ENCODE measurements around the gene CNTFR. TPM values are rescaled to one million over a fixed set of nuclear protein-coding genes. Genes with fewer than 3 reads are reported as not detected.

CNTFR gene
- total RNA-seq, 2 donors from 2014 or later = 21.3 to 45.3 TPM

DNA sequence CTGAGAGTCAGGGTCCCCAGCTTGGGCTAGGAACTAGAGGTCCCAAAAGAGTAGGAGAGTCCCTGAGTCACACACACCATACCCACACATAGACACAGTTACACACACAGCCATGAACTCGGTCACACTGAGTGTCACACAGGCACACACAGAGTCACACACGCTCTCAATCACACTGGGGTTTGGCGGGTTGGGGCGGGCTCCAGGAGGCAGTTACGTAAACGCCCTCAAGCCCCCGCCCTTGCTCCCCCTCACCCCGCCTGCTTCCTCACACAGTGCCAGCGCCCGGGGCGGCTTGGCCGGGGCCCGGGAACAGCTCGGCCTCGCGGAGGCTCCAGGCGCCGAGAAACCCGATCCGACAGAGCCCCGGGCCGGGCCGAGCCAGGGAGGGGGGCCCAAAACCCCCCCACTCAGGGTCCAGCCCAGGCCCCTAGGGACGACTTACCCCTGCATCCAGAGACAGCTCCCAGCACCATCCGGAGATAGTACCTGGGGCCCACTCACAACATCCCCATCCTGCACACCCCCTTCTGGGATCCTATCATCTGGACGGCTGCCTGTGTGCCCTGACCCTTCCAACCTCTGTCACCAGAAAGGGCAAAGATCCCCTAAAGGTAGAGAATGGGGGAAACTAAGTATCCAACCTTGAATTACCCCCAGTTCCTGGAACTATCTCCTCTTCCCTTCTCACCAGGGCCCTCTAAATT lies 3.5 kb upstream of the CNTFR start:
- ATAC-seq = peak; percentile 61 to 66
- peak; percentile 82 for DNase-seq
- intact Hi-C loops (cut with DNase I) = loop anchor here (5.0 kb wide), 2 partner anchors 91 to 191 kb away; no protein-coding TSS in a partner anchor

DNA sequence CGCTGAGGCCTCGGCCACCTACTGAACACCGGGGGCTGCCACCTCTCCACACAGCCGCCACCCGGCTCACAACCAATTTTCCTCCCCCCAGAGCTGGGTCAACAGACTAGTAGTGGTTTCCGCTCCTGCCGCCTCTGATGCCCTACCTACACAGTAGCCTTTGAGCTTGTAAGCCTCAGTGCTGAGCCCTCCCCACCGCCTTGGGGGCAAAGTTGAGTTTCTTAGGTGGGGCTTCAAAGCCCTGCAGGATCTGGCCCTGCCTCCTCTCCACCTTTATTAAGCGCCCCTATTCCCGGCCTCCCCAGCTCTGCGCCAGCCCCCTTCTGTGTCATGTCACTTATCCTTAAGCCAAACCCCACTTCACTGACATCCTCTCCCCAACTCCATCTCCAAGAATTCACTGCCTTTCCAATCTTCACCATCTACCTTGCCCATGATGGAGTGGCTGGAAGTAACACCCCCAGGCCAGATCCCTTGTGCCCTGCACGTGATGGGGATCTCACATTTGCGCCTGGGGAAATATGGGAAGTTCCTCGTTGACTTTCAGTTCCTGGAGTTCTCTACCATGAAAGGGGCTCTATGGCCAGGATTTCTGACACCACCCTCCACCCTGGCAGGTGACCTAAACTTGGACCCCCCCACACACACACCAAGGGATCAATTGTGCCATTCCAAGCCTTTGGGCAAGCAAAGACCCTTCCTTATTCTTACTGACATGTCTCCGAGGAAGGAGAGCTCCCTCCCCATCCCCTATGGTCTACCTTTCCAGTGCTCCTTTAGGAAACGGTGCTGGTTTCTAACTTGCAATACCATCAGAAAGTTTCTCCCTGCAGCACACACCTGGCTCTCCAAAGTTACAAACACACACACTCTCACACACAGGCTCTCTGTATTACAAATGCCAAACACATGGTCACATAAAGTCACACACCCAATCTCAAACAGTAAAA lies 2.7 kb upstream of the CNTFR start:
- DNase-seq (no peak), ATAC-seq (no peak)
- intact Hi-C loops (cut with DNase I) = loop anchor here (1.0 to 5.0 kb wide), 4 partner anchors 39 to 190 kb away; no protein-coding TSS in a partner anchor

- DNase-seq = peak; percentile 90
- intact Hi-C loops (cut with DNase I) = loop anchor here (1.0 to 5.0 kb wide), 4 partner anchors 39 to 189 kb away; no protein-coding TSS in a partner anchor
- ATAC-seq = peak; percentile 67 to 88
These were observed 1.9 kb upstream of the CNTFR start for GRCh38 chr9:34591248-34591916.

- intact Hi-C loops (cut with DNase I) = loop anchor here (1.0 to 5.0 kb wide), 4 partner anchors 38 to 188 kb away; no protein-coding TSS in a partner anchor
- ATAC-seq (peak; percentile 8 to 45), DNase-seq (no peak)
These were observed 1.1 kb upstream of the CNTFR start for GRCh38 chr9:34590381-34591247.

- no peak for DNase-seq
- intact Hi-C loops (cut with DNase I) = no loop called here
- peak in 1 of 2 donors; percentile 1 for ATAC-seq
These were observed 571 bp downstream of the CNTFR start for GRCh38 chr9:34588671-34589635.

DNA sequence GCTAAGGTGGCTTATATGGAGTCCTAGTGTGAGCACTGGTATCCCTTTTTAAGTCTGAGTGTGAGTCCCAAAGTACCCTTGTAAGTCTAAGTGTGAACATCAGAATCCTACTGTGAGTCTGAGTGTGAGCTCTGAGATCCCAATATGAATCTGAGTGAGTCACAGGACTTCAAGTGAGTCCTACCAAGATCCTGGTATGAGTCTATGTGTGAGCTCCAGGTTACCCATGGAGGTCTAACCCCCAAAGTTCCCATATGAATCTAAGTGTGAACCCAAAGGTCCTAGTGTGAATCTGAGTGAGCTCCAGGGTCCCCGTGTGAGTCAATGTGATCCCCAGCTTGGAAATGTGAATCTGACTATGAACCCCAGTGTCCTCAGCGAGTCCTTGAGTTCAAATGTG lies 2.3 kb downstream of the CNTFR start:
- DNase-seq = no peak
- no peak for ATAC-seq
- intact Hi-C loops (cut with DNase I) = no loop called here

DNA sequence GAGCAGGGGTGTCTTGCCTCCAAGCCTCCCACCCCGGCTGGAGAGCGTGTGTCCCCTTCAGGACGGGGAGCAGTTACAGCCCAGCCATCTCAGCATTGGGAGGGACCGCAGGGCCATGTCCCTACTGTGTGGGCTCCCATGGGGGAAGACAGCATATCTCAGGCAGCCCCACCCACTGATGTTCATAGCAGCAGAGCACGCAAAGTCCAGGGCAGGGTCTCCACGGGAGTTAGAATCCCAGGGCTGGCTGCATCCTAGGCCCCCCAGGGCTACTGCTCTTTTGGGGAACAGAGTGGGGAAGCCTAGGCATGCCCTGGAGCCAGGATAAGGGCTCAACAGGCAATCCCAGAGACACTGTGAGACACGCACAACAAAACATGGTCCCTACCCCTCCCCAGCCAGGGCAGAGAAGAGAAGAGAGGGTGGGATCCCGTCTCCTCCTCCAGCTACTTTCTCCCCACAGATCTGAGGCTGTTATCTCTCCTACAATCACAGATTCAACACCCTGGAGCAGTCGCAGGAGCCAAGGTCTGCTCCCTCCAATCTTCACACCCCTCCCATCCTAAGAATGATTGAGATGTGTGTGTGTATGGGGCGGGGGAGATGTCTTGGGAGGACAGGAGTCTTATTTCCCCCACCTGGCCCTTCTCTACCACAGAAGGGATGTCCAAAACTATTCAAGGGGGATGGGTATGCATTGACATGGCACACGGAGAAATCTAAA lies 3.4 kb downstream of the CNTFR start:
- no peak for DNase-seq
- no peak for ATAC-seq
- intact Hi-C loops (cut with DNase I) = no loop called here

GRCh38 chr9:34584970-34585369 lies 4.6 kb downstream of the CNTFR start:
- intact Hi-C loops (cut with DNase I) = no loop called here
- no peak for DNase-seq
- ATAC-seq = no peak

- intact Hi-C loops (cut with DNase I) = no loop called here
- ATAC-seq = no peak
- no peak for DNase-seq
These were observed 6.7 kb downstream of the CNTFR start for GRCh38 chr9:34582787-34583186.

DNA sequence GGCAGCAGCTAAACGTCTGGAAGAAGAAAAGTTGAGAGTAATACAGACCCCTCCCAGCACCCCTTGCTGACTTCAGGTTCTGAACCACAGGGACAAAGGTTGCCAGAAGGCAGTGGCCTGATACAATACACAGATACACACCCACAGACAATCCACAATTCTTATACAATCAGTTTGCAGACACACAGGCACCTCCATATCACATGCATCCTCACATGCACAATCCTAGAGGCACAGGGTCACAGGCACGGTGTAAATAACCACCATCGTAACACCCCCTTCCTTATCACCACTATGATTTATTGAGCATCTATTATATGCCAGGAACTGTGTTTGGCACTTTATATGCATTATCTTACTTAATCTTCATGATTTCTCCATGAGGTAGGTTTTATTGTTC lies 8.2 kb downstream of the CNTFR start:
- no peak for DNase-seq
- intact Hi-C loops (cut with DNase I) = no loop called here
- ATAC-seq = no peak

DNA sequence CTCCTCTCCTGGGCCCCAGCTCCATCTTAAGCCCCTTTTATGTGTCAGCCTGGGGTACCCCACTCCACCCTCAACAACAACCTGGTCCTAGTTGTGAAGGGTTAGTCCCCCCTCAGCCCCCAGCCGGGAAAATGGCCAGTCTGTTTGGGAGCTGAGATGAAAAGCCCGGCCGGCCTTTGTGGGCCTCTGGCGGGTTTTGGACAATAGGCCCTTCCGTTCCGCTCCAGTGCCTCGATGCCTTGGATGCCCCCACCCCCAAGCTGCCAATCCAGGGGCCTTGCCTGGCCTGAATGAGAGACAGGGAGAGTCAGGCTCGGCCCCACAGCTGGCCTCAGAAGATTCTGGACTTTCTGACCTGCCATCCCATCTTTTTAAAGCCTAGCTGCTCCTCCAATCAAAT lies 9.2 kb downstream of the CNTFR start:
- intact Hi-C loops (cut with DNase I) = no loop called here
- ATAC-seq (no peak), DNase-seq (no peak)

DNA sequence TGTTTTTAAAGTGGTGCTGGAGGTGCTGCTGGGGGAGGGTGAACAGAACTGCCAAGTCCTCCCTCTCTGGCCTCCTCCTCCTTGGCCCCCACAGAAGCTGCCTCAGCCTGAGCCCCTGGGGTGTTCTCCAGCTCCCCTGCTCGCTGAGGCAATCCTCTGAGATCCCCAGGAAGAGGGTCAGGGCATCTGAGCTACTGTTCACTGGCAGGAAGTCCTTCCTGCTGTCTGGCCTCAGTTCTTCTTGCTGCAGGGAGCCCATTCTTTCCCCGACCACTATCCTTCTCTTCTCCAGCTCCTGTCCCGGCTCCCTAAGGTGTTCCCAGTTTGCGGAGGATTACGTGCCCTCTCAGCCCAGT lies 9.7 kb downstream of the CNTFR start:
- peak in 1 of 2 donors; percentile 23 for ATAC-seq

DNA sequence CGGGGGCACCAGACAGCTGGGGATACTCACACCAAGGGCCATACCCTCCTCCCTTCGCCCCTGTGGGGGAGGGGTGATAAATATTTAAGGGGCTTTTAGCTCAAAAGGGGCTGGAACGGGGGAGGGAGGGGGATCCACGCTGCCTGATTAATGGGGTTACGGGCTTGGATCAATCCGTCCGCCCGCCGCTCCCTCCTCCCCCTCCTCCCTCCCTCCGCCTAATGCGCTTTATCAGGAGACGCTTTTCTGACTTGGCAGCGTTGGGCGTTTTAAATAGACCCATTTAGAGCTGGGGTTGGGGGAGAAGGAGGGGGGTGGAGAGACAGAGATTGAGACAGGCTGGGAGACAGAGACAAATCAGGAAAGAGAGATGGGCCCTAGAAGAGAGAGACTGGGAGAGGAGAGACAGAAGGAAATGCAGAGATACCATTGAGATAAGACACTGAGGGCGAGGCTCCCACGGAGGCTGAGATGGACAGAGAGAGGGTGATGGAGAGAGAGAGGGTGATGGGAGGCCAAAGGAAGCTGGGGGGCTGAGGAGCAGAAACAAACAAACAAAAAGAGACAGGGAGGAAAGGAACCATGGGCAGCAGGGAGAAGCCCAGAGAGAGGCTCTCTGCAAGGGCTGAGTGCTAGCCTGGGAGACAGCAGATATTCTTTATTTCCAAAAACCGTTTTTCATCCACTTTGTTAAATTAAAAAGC lies 10.3 kb downstream of the CNTFR start:
- DNase-seq (no peak), ATAC-seq (peak; percentile 63 to 73)
- intact Hi-C loops (cut with DNase I) = no loop called here

More for the DNA sequence above, 9.7 kb downstream of the CNTFR start:
- DNase-seq = no peak
- intact Hi-C loops (cut with DNase I) = no loop called here

DNA sequence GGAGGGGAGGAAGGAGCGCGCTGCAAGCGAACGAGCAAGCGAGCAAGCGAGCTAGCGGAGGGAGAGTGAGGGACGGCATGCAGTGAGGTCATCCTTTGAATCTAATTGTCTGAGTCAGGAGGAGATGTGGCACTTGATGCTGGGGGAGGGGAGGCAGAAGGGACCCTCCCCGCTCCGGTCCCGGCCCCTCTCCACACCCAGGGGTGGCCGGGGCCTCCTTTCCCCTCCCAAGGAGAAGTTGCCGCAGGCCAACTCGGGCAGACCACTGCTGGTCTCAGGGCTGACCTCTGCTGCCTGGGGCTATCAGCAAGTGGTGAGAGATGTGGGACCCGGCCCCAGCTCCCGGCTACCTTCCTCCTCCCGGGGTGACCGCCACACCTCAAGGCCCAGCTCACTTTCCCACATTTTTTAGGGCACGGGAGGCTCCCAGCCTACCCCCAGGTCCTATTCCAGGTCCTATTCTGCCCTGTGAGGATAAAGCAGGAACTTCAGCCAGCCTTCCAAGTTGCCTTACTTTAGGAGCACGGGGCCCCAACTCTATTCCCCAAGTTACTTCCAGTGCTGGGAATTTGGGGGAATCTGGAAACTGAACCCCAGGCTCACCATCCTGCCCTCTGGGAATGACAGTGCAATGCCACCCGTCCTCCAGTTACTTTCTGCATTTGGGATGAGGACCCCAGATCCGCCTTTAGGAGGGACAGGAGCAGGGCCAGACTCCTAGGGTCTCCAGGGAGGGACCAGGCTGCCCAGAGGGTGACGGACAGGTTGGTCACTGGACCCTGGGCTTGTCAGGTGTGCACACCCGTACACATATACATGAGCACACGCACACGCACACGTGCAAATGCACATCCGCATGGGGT lies 11.1 kb downstream of the CNTFR start:
- DNase-seq = no peak
- intact Hi-C loops (cut with DNase I) = no loop called here
- ATAC-seq = peak; percentile 61 to 73
